Measurements from ENCODE around the gene SLC46A3. TPM values are rescaled to one million over a fixed set of nuclear protein-coding genes. Genes with fewer than 3 reads are reported as not detected.

SLC46A3 gene
- total RNA-seq, 4 donors from 2014 or later = 6.4 to 65.8 (median 46.5) TPM

DNA sequence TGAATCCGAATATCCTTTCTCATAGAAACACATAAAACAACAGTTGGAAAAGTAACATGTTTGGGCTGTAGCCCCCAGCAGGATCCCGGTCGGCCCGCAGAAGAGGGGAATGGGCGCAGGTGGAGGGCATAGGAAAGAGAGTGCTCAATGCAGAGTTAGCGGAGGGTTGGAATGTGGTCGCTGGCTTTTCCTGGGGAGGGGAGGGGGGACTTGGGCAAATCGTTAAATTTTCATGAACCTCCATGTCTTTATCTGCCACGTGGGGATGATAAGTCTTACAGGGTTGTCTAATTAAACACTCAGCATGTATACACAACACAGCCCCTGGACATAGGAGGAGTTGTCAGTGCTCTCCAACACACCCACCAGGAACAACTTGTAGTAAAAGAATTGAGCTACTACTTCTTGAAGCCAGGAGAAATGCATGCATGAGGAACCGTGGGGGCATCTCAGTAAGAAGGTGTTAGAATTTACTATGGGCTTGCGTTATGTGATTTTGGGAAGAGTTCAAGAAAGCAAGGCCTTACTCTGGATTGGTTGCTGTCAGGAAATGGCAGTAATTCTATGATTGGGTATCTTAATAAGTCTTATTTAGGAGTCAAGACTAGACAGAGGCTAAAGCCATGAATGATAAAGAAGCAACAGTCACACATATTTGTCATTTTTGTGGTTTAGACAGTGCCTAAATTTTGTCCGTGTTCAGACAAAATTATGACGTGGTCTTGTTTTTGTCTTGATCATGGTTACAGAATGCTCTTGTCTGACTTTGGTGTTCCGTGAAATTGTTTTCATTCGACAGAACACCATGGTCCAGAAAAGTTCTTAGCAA is 671 bp upstream of the SLC46A3 start:
- intact Hi-C loops (cut with DNase I; ENCODE audit: low total_unique reads) = loop anchor here (2.0 kb wide), 1 partner anchor 63 kb away; no protein-coding TSS in a partner anchor
- Histone ChIP-seq H3K4me3 (peak overlapping the region in 3 of 4 donors; percentile 41 to 63 (median 63)), H3K27me3 (no peaks in the 10 kb centered on the region), H3K36me3 (no peaks in the 10 kb centered on the region), H3K27ac (peak overlapping the region; percentile 92 to 98 (median 92)), H3K4me1 (peaks cover 0 to 31% (median 18%) of the 10 kb centered on the region in 4 donors), H3K9me3 (no peaks in the 10 kb centered on the region)
- 35 to 42% methylated on average over 14 to 15 of the region's 15 CpGs for WGBS, 2 donors (ENCODE audit: low coverage in 1 of 2)
- TF ChIP-seq EP300 (IDR thresholded peaks at IDR 0.05; ENCODE audit: low read depth) = no peak
- TF ChIP-seq, protein P1, sequence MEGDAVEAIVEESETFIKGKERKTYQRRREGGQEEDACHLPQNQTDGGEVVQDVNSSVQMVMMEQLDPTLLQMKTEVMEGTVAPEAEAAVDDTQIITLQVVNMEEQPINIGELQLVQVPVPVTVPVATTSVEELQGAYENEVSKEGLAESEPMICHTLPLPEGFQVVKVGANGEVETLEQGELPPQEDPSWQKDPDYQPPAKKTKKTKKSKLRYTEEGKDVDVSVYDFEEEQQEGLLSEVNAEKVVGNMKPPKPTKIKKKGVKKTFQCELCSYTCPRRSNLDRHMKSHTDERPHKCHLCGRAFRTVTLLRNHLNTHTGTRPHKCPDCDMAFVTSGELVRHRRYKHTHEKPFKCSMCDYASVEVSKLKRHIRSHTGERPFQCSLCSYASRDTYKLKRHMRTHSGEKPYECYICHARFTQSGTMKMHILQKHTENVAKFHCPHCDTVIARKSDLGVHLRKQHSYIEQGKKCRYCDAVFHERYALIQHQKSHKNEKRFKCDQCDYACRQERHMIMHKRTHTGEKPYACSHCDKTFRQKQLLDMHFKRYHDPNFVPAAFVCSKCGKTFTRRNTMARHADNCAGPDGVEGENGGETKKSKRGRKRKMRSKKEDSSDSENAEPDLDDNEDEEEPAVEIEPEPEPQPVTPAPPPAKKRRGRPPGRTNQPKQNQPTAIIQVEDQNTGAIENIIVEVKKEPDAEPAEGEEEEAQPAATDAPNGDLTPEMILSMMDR (IDR thresholded peaks at IDR 0.05) = no peak
- no peak for TF ChIP-seq POLR2A (IDR thresholded peaks at IDR 0.05)
- in situ Hi-C loops (cut with MboI; ENCODE audit: low pct_ligation_motif_present in 1 of 4, low pct_unique_long_range_greater_than_20kb in 1 of 4, low sequenced_read_pairs in 3 of 4) = no loop called here
- DNase-seq = no peak

DNA sequence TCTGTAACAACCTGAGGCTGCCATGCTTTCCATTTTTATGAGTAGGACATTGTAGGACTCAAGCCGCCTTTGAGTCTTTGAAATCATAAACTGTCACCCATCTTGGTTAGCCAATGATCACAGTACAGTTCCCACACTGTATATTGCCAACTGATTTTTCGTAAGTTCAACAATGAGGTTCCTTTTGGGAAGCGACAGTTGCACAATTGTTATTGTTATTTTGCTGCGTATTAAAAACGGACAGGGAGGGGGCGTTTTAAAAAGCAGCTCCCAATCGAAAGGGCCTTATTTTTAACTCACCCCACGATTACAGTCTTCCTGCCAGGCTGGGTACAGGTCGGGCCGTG is 601 bp downstream of the SLC46A3 start:
- no peaks in the 10 kb centered on the region for H3K36me3 ChIP-seq
- intact Hi-C loops (cut with DNase I; ENCODE audit: low total_unique reads) = loop anchor here (2.0 kb wide), 1 partner anchor 61 kb away; no protein-coding TSS in a partner anchor
- WGBS, 2 donors (ENCODE audit: low coverage in 1 of 2) = 3 to 40% methylated on average over 1 to 10 of the region's 10 CpGs
- H3K27me3 ChIP-seq = no peaks in the 10 kb centered on the region
- peak overlapping the region; percentile 41 to 88 (median 63) for H3K4me3 ChIP-seq
- peak overlapping the region; percentile 92 to 98 (median 92) for H3K27ac ChIP-seq
- TF ChIP-seq EP300 (IDR thresholded peaks at IDR 0.05; ENCODE audit: low read depth) = peak; percentile 25
- TF ChIP-seq, protein P1 (IDR thresholded peaks at IDR 0.05) = no peak
- no peaks in the 10 kb centered on the region for H3K9me3 ChIP-seq
- in situ Hi-C loops (cut with MboI; ENCODE audit: low pct_ligation_motif_present in 1 of 4, low pct_unique_long_range_greater_than_20kb in 1 of 4, low sequenced_read_pairs in 3 of 4) = no loop called here
- DNase-seq = no peak
- H3K4me1 ChIP-seq = peaks cover 0 to 31% (median 18%) of the 10 kb centered on the region in 4 donors

DNA sequence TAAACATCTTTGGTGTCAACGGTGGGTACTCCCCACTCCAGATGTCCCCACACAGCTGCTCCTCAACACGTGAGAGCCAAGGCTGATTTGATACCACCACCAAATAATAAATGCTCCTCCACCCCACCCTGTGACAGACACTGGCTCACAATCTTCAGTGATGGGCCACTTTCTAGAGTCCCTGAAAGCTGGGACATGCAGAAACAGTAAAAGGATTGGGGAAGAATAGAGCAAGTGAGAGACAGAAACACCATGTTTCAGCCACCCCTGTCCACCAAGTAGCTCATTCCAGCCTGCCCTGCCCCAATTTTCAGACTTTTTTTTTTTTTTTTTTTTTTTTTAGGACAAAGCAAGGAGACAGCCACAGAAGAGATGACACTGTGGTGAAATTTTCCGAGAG is 1.6 kb downstream of the SLC46A3 start:
- DNase-seq = no peak
- no peaks in the 10 kb centered on the region for H3K27me3 ChIP-seq
- no peaks in the 10 kb centered on the region for H3K9me3 ChIP-seq
- no peaks in the 10 kb centered on the region for H3K36me3 ChIP-seq
- intact Hi-C loops (cut with DNase I; ENCODE audit: low total_unique reads) (no loop called here), in situ Hi-C loops (cut with MboI; ENCODE audit: low pct_ligation_motif_present in 1 of 4, low pct_unique_long_range_greater_than_20kb in 1 of 4, low sequenced_read_pairs in 3 of 4) (no loop called here)
- no peak overlapping the region for H3K4me3 ChIP-seq
- peak overlapping the region; percentile 92 to 98 (median 92) for H3K27ac ChIP-seq
- 63 to 70% methylated on average over 2 to 3 of the region's 3 CpGs for WGBS, 2 donors (ENCODE audit: low coverage in 1 of 2)
- peaks cover 0 to 31% (median 18%) of the 10 kb centered on the region in 4 donors for H3K4me1 ChIP-seq
- TF ChIP-seq, protein P1 (IDR thresholded peaks at IDR 0.05) = no peak
- no peak for TF ChIP-seq EP300 (IDR thresholded peaks at IDR 0.05; ENCODE audit: low read depth)
- no peak for TF ChIP-seq POLR2A (IDR thresholded peaks at IDR 0.05)

DNA sequence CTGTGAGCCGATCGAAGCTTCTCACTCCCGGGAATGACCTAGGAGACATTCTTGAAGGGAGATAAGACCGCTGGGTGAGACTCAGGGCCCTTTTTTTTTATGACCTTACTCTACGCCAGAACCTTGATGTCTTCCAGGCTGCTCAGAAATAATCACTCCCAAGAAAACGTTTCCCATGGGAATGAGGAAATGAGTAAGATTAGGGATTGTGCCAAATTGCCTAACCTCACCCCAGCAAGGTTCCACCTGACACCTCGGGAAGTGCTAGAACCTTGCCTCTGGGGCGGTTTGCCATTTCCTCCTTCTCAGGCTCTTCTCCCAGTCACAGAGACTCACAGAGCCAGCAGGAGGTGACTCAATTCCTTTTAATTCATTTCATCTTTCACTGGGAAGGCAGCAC is 2.3 kb downstream of the SLC46A3 start:
- 34 to 41% methylated on average over 6 to 8 of the region's 8 CpGs for WGBS, 2 donors (ENCODE audit: low coverage in 1 of 2)
- H3K4me1 ChIP-seq = peaks cover 0 to 31% (median 18%) of the 10 kb centered on the region in 4 donors
- H3K36me3 ChIP-seq = no peaks in the 10 kb centered on the region
- intact Hi-C loops (cut with DNase I; ENCODE audit: low total_unique reads) = no loop called here
- in situ Hi-C loops (cut with MboI; ENCODE audit: low pct_ligation_motif_present in 1 of 4, low pct_unique_long_range_greater_than_20kb in 1 of 4, low sequenced_read_pairs in 3 of 4) = no loop called here
- TF ChIP-seq POLR2A (IDR thresholded peaks at IDR 0.05) = peak; percentile 40
- peak in 1 of 3 donors; percentile 75 for TF ChIP-seq POLR2AphosphoS5 (IDR thresholded peaks at IDR 0.05)
- TF ChIP-seq, protein P1 (IDR thresholded peaks at IDR 0.05) = no peak
- H3K27ac ChIP-seq = peak overlapping the region; percentile 92 to 98 (median 92)
- no peaks in the 10 kb centered on the region for H3K9me3 ChIP-seq
- no peaks in the 10 kb centered on the region for H3K27me3 ChIP-seq
- peak; percentile 77 for DNase-seq
- no peak overlapping the region for H3K4me3 ChIP-seq

Measured in transverse colon (tissue), 4 donors.